ENCODE data around the gene SREBF1. TPM values are rescaled to one million over a fixed set of nuclear protein-coding genes. Genes with fewer than 3 reads are reported as not detected.

The SREBF1 gene
- polyA plus RNA-seq, 1 of the 3 experiments (the other 2 are of a cell fraction) = 20.4 TPM

DNA sequence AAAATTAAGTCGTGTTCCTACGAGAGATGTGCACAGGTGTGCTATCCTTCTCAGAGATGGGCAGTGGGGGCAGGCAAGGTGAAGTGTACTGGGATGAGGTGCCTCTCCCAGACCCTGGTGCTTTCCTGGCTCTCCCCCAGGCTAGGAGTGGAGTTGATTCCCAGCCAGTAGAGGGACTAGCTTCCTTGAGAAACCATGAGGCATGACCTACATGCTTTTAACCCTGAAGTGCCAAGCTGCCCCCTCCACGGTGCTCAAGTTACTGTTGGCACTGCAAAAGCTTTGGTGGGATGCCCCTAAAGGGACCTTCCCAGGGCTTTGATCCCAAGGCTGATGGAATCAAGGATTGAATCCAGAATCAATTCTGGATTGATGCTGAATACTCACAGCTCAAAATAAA lies 47.0 kb upstream of the SREBF1 start:
- H3F3A ChIP-seq (replicated peaks; ENCODE audit: insufficient read depth) = peaks cover 7% of the 10 kb centered on the region
- CTCF ChIA-PET = interaction anchor here (0.6 to 10.4 kb wide), 6 partner anchors 24 to 203 kb away, joined by 3 to 158 read pairs (median 4); no protein-coding TSS in a partner anchor
- WGBS (ENCODE audit: low lambda C conversion rate) = 100% methylated on average over 3 of the region's 3 CpGs

More for the DNA sequence above, 47.0 kb upstream of the SREBF1 start:
- H3K4me1 ChIP-seq (ENCODE audit: control insufficient read depth in 1 of 2, insufficient read depth in 2 of 2, low read depth in 1 of 2, low read length in 1 of 2) = peaks cover 0 to 34% of the 10 kb centered on the region in 2 experiments; a peak in 1 of 4 replicates
- POLR2A ChIA-PET = no interaction called here
- H3K27ac ChIP-seq (ENCODE audit: low read depth in 2 of 2, low read length in 1 of 2) = no peak overlapping the region
- peaks cover 20 to 76% of the 10 kb centered on the region in 2 experiments for H3K36me3 ChIP-seq (replicated peaks in 1 of 2; ENCODE audit: control insufficient read depth in 1 of 2, insufficient read depth in 2 of 2, low read length in 1 of 2)
- H3K9me3 ChIP-seq = no peaks in the 10 kb centered on the region
- no peak for DNase-seq
- H3K4me3 ChIP-seq (ENCODE audit: low read depth in 2 of 2, low read length in 1 of 2) = no peak overlapping the region
- H2AFZ ChIP-seq (ENCODE audit: low read depth) = no peak overlapping the region
- H3K27me3 ChIP-seq (ENCODE audit: insufficient read depth) = no peaks in the 10 kb centered on the region
- TF ChIP-seq, protein P1, sequence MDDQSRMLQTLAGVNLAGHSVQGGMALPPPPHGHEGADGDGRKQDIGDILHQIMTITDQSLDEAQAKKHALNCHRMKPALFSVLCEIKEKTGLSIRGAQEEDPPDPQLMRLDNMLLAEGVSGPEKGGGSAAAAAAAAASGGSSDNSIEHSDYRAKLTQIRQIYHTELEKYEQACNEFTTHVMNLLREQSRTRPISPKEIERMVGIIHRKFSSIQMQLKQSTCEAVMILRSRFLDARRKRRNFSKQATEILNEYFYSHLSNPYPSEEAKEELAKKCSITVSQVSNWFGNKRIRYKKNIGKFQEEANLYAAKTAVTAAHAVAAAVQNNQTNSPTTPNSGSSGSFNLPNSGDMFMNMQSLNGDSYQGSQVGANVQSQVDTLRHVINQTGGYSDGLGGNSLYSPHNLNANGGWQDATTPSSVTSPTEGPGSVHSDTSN (IDR thresholded peaks at IDR 0.05) = no peak
- TF ChIP-seq, protein P2, sequence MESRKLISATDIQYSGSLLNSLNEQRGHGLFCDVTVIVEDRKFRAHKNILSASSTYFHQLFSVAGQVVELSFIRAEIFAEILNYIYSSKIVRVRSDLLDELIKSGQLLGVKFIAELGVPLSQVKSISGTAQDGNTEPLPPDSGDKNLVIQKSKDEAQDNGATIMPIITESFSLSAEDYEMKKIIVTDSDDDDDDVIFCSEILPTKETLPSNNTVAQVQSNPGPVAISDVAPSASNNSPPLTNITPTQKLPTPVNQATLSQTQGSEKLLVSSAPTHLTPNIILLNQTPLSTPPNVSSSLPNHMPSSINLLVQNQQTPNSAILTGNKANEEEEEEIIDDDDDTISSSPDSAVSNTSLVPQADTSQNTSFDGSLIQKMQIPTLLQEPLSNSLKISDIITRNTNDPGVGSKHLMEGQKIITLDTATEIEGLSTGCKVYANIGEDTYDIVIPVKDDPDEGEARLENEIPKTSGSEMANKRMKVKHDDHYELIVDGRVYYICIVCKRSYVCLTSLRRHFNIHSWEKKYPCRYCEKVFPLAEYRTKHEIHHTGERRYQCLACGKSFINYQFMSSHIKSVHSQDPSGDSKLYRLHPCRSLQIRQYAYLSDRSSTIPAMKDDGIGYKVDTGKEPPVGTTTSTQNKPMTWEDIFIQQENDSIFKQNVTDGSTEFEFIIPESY (IDR thresholded peaks at IDR 0.05; ENCODE audit: borderline replicate concordance, low read depth) = no peak
- TF ChIP-seq RCOR1 (IDR thresholded peaks at IDR 0.05; ENCODE audit: low read length) (no peak), TAF1 (IDR thresholded peaks at IDR 0.05; ENCODE audit: borderline replicate concordance, low read depth, low read length) (no peak), FOXM1 (IDR thresholded peaks at IDR 0.05; ENCODE audit: low read depth) (no peak), TCF12 (IDR thresholded peaks at IDR 0.05) (no peak), NFIC (IDR thresholded peaks at IDR 0.05; ENCODE audit: borderline replicate concordance) (no peak), EZH2phosphoT487 (IDR thresholded peaks at IDR 0.05; ENCODE audit: borderline replicate concordance, low read depth) (no peak), NRF1 (IDR thresholded peaks at IDR 0.05; ENCODE audit: low read depth, low read length) (no peak), RXRA (IDR thresholded peaks at IDR 0.05; ENCODE audit: borderline replicate concordance, low read depth) (no peak), JUND (IDR thresholded peaks at IDR 0.05) (no peak), CHD2 (IDR thresholded peaks at IDR 0.05; ENCODE audit: low read length, partially characterized antibody) (no peak), TEAD4 (IDR thresholded peaks at IDR 0.05; ENCODE audit: borderline replicate concordance, insufficient read depth) (no peak)
- TF ChIP-seq, protein P3, sequence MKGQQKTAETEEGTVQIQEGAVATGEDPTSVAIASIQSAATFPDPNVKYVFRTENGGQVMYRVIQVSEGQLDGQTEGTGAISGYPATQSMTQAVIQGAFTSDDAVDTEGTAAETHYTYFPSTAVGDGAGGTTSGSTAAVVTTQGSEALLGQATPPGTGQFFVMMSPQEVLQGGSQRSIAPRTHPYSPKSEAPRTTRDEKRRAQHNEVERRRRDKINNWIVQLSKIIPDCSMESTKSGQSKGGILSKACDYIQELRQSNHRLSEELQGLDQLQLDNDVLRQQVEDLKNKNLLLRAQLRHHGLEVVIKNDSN (IDR thresholded peaks at IDR 0.05; ENCODE audit: borderline replicate concordance, low read depth) = no peak
- TF ChIP-seq, protein P4, sequence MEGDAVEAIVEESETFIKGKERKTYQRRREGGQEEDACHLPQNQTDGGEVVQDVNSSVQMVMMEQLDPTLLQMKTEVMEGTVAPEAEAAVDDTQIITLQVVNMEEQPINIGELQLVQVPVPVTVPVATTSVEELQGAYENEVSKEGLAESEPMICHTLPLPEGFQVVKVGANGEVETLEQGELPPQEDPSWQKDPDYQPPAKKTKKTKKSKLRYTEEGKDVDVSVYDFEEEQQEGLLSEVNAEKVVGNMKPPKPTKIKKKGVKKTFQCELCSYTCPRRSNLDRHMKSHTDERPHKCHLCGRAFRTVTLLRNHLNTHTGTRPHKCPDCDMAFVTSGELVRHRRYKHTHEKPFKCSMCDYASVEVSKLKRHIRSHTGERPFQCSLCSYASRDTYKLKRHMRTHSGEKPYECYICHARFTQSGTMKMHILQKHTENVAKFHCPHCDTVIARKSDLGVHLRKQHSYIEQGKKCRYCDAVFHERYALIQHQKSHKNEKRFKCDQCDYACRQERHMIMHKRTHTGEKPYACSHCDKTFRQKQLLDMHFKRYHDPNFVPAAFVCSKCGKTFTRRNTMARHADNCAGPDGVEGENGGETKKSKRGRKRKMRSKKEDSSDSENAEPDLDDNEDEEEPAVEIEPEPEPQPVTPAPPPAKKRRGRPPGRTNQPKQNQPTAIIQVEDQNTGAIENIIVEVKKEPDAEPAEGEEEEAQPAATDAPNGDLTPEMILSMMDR (IDR thresholded peaks at IDR 0.05) = no peak
- TF ChIP-seq, protein P5, sequence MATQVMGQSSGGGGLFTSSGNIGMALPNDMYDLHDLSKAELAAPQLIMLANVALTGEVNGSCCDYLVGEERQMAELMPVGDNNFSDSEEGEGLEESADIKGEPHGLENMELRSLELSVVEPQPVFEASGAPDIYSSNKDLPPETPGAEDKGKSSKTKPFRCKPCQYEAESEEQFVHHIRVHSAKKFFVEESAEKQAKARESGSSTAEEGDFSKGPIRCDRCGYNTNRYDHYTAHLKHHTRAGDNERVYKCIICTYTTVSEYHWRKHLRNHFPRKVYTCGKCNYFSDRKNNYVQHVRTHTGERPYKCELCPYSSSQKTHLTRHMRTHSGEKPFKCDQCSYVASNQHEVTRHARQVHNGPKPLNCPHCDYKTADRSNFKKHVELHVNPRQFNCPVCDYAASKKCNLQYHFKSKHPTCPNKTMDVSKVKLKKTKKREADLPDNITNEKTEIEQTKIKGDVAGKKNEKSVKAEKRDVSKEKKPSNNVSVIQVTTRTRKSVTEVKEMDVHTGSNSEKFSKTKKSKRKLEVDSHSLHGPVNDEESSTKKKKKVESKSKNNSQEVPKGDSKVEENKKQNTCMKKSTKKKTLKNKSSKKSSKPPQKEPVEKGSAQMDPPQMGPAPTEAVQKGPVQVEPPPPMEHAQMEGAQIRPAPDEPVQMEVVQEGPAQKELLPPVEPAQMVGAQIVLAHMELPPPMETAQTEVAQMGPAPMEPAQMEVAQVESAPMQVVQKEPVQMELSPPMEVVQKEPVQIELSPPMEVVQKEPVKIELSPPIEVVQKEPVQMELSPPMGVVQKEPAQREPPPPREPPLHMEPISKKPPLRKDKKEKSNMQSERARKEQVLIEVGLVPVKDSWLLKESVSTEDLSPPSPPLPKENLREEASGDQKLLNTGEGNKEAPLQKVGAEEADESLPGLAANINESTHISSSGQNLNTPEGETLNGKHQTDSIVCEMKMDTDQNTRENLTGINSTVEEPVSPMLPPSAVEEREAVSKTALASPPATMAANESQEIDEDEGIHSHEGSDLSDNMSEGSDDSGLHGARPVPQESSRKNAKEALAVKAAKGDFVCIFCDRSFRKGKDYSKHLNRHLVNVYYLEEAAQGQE (IDR thresholded peaks at IDR 0.05; ENCODE audit: low read depth, low read length) = no peak
- H3K79me2 ChIP-seq (ENCODE audit: insufficient read depth) = no peaks in the 10 kb centered on the region
- H3K9me2 ChIP-seq = no peaks in the 10 kb centered on the region
- no peak overlapping the region for H3K9ac ChIP-seq
- no peak overlapping the region for H3K4me2 ChIP-seq
- no peaks in the 10 kb centered on the region for H4K20me1 ChIP-seq (ENCODE audit: insufficient read depth)
